Ishikawa (cell line): ENCODE measurements around the gene GRIK4.

Experiments used
- CEBPB ChIP-seq: IDR thresholded peaks from 2 replicates; pipeline ENCODE4 v1.6.1; 2012
- CREB1 ChIP-seq: IDR thresholded peaks from 2 replicates; pipeline ENCODE4 v1.6.1; 2012; ENCODE audit warnings: low read depth
- EGR1 ChIP-seq: IDR thresholded peaks from 2 replicates; pipeline ENCODE4 v1.6.1; 2012
- EP300 ChIP-seq: IDR thresholded peaks from 2 replicates; pipeline ENCODE4 v1.6.1; 2012; ENCODE audit warnings: borderline replicate concordance
- FOXM1 ChIP-seq: IDR thresholded peaks from 2 replicates; pipeline ENCODE4 v1.6.1; 2012; ENCODE audit warnings: low read depth, borderline replicate concordance
- NFIC ChIP-seq: IDR thresholded peaks from 2 replicates; pipeline ENCODE4 v1.6.1; 2012
- RAD21 ChIP-seq: IDR thresholded peaks from 2 replicates; pipeline ENCODE4 v1.6.1; 2012; ENCODE audit warnings: low read depth
- TAF1 ChIP-seq: IDR thresholded peaks from 2 replicates; pipeline ENCODE4 v1.6.1; 2012; ENCODE audit warnings: low read depth, mild to moderate bottlenecking
- TCF12 ChIP-seq: IDR thresholded peaks from 2 replicates; pipeline ENCODE4 v1.6.1; 2012; ENCODE audit warnings: low read depth
- TEAD4 ChIP-seq: IDR thresholded peaks from 2 replicates; pipeline ENCODE4 v1.6.1; 2012
- YY1 ChIP-seq: IDR thresholded peaks from 2 replicates; pipeline ENCODE4 v1.6.1; 2012; ENCODE audit warnings: low read depth
- ZBTB7A ChIP-seq: IDR thresholded peaks from 2 replicates; pipeline ENCODE4 v1.6.1; 2012; ENCODE audit warnings: low read depth
- TF ChIP-seq, protein P1 (sequence below): IDR thresholded peaks from 2 replicates; pipeline ENCODE4 v1.6.1; 2012
- TF ChIP-seq, protein P2 (sequence below): IDR thresholded peaks from 2 replicates; pipeline ENCODE4 v1.6.1; 2012; ENCODE audit warnings: low read depth, mild to moderate bottlenecking
- TF ChIP-seq, protein P3 (sequence below): IDR thresholded peaks from 2 replicates; pipeline ENCODE4 v1.6.1; 2012

Gene GRIK4

DNA sequence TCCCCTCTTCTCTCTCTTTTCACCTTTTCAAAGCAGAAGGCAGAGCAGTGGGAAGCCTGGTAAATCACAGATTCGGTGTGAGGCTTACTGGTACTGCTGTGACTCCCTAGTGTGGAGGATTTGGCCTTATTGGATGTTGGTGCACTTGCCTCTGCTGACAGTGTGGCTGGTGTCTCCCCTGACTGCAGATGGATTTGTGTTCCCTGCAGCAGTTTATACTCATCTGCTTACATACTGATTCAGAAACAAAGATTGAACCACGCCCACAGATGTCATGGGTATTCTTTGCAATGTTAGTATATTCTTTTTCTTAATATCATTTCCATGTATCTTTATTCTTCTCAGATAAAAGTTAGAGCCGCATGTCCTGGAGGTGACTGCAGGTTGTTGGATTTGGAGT, 26.8 kb upstream of the GRIK4 start:
- TF ChIP-seq ZBTB7A (no peak), CEBPB (no peak), YY1 (no peak), EGR1 (no peak), TAF1 (no peak), NFIC (no peak)

GRCh38 chr11:120486138-120486537, 25.4 kb upstream of the GRIK4 start:
- TF ChIP-seq TAF1 (no peak), EP300 (no peak), EGR1 (no peak), YY1 (no peak), CEBPB (no peak), TCF12 (no peak)
- TF ChIP-seq, protein P1, sequence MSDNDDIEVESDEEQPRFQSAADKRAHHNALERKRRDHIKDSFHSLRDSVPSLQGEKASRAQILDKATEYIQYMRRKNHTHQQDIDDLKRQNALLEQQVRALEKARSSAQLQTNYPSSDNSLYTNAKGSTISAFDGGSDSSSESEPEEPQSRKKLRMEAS, result no peak
- TF ChIP-seq, protein P2, sequence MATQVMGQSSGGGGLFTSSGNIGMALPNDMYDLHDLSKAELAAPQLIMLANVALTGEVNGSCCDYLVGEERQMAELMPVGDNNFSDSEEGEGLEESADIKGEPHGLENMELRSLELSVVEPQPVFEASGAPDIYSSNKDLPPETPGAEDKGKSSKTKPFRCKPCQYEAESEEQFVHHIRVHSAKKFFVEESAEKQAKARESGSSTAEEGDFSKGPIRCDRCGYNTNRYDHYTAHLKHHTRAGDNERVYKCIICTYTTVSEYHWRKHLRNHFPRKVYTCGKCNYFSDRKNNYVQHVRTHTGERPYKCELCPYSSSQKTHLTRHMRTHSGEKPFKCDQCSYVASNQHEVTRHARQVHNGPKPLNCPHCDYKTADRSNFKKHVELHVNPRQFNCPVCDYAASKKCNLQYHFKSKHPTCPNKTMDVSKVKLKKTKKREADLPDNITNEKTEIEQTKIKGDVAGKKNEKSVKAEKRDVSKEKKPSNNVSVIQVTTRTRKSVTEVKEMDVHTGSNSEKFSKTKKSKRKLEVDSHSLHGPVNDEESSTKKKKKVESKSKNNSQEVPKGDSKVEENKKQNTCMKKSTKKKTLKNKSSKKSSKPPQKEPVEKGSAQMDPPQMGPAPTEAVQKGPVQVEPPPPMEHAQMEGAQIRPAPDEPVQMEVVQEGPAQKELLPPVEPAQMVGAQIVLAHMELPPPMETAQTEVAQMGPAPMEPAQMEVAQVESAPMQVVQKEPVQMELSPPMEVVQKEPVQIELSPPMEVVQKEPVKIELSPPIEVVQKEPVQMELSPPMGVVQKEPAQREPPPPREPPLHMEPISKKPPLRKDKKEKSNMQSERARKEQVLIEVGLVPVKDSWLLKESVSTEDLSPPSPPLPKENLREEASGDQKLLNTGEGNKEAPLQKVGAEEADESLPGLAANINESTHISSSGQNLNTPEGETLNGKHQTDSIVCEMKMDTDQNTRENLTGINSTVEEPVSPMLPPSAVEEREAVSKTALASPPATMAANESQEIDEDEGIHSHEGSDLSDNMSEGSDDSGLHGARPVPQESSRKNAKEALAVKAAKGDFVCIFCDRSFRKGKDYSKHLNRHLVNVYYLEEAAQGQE, result no peak

DNA sequence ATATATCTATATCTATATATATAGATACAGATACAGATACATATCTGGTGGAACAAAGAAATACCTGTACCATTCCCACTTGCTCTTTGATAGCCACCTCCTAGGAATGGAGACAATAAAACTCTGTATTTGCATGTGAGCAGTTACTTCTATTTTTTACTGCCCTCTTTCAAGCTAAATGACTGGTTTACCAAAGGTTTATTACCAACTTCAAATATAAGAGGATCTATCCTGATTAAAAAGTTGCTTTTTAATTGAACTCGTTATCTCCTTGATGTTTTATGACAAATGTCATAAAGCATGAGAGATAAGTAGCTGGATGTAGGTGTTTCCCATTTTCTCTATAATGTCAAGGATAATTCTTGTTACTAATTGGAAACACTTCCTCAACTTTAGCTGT, 21.7 kb upstream of the GRIK4 start:
- TF ChIP-seq, protein P1, result no peak
- TF ChIP-seq TAF1, result no peak
- no peak for TF ChIP-seq TEAD4
- TF ChIP-seq, protein P3, sequence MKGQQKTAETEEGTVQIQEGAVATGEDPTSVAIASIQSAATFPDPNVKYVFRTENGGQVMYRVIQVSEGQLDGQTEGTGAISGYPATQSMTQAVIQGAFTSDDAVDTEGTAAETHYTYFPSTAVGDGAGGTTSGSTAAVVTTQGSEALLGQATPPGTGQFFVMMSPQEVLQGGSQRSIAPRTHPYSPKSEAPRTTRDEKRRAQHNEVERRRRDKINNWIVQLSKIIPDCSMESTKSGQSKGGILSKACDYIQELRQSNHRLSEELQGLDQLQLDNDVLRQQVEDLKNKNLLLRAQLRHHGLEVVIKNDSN, result no peak
- TF ChIP-seq YY1, result no peak
- no peak for TF ChIP-seq EP300

DNA sequence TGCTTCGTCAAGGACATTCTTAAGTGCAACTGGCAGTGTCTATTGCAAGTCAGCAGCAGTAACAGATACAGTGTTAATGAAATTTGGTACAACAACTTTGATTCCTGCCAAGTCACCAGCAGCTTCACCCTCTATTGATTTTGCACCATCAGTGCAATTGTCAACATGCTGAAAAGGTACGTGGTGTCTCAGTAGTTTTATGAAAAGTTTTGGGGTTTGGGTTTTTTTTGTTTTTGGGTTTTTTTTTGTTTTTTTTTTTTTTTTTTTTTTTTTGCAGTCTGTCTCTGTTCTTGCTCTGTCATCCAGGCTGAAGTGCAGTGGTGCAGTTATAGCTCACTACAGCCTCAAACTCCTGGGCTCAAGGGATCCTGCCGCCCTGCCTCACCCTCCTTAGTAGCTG, 19.1 kb upstream of the GRIK4 start:
- TF ChIP-seq FOXM1 (no peak), RAD21 (no peak), ZBTB7A (no peak), CEBPB (no peak), EP300 (no peak), EGR1 (no peak), YY1 (no peak), TEAD4 (no peak), CREB1 (no peak), TCF12 (no peak), TAF1 (no peak), NFIC (no peak)
- TF ChIP-seq, protein P2, result no peak
- TF ChIP-seq, protein P1, result no peak
- TF ChIP-seq, protein P3, result no peak

GRCh38 chr11:120494595-120494994, 17.0 kb upstream of the GRIK4 start:
- TF ChIP-seq, protein P3, result no peak
- TF ChIP-seq TAF1 (no peak), YY1 (no peak), CREB1 (no peak), TCF12 (no peak), RAD21 (no peak)
- TF ChIP-seq, protein P1, result no peak
- TF ChIP-seq, protein P2, result no peak
